Hair follicular keratinocyte (primary cell): ENCODE measurements around the gene TBX22. TPM values are rescaled to one million over a fixed set of nuclear protein-coding genes. Genes with fewer than 3 reads are reported as not detected.

Source experiments
- total RNA-seq: library from RNA; depleted of rRNA; stranded (reverse); fragments of >200 nt; gene quantifications from 2 replicates; pipeline ENCODE4 v1.2.3, GENCODE V29; 2015

Gene TBX22, protein sequence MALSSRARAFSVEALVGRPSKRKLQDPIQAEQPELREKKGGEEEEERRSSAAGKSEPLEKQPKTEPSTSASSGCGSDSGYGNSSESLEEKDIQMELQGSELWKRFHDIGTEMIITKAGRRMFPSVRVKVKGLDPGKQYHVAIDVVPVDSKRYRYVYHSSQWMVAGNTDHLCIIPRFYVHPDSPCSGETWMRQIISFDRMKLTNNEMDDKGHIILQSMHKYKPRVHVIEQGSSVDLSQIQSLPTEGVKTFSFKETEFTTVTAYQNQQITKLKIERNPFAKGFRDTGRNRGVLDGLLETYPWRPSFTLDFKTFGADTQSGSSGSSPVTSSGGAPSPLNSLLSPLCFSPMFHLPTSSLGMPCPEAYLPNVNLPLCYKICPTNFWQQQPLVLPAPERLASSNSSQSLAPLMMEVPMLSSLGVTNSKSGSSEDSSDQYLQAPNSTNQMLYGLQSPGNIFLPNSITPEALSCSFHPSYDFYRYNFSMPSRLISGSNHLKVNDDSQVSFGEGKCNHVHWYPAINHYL
- total RNA-seq, result not detected in 2 replicates

GRCh38 chrX:80014141-80014940 is at the start of gene TBX22:
Gene TBX22, plus strand, starts transcription at chrX:80014753. Its CDS starts 7,517 bp downstream, at chrX:80022270.

